GM19397 (cell line): ENCODE measurements around the gene AMPH.

ENCODE experiments used
- ATAC-seq: cut with Tn5 transposase; IDR thresholded peaks from one replicate; pipeline ENCODE4 v1.9.1; 2021; ENCODE audit warnings: mild to moderate bottlenecking, moderate library complexity; ENCODE audit not compliant: unreplicated experiment

The AMPH gene

DNA sequence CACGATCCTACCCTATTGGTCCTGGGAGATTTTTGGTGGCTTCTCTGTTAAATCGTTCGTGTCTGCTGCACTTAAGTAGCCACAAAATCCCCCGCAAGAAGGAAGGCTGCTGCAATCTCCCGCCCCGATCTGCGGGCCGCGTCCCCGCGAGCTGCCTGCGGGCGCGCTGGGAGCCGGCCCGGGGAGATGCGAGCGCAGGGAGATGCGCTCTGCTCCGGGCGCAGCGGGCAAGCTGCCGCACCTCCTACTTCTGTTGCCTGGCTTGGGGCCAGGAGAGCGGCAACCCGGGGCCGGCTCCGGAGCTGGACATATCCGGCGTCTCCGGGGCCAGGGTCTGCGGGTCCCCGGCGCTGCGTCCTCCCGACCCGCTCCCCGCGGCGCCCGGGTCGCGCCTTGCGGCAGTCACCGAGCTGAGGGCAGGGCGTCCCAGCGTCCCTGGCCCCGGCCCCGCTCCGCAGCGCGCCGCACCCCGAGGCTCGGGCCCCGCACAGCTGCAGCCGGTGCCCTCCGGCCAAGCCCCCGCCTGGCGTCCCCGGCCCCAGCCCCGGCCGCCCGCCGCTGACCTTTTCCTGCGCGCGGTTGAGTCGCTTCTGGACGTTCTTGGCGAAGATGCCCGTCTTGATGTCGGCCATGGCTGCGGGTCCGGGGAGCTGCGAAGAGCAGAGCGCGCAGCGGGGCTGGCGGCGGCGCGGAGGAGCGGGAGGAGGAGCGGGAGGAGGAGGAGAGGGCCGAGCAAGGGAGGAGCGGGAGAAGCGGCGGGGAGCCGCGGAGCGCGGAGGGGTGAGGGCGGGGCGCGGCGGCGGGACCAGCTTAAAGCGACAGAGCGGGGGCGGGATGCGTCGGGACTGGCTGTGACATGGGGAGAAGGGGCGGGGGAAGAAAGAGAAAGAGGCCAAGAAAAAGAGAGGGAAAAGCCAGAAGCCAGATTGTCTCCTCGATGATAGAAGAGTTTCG, at the start of gene AMPH:
Gene AMPH, minus strand, starts transcription at position 654 of the 954 bp plus-strand sequence. Its CDS starts 22 bp downstream, at position 632.
- ATAC-seq = no peak

GRCh38 chr7:38679419-38679818, 48.2 kb upstream of the AMPH start:
- no peak for ATAC-seq

DNA sequence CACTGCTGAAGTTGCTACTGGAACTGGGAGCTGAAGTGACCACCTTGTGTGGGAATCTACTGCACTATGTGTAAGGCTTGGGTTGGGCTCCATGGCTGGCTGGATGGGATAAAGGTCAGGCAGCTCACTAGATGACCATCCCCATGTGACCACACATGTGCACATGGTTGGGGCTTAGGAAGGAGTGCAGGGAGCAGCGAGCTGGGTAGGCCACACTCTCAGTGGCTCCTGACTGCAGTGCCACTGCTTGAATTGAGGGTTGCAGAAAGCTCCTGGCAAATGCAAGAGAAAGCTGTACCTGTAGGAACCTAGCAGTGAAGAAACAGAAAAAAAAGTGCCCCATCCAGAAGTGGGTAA, 47.5 kb upstream of the AMPH start:
- ATAC-seq = no peak

DNA sequence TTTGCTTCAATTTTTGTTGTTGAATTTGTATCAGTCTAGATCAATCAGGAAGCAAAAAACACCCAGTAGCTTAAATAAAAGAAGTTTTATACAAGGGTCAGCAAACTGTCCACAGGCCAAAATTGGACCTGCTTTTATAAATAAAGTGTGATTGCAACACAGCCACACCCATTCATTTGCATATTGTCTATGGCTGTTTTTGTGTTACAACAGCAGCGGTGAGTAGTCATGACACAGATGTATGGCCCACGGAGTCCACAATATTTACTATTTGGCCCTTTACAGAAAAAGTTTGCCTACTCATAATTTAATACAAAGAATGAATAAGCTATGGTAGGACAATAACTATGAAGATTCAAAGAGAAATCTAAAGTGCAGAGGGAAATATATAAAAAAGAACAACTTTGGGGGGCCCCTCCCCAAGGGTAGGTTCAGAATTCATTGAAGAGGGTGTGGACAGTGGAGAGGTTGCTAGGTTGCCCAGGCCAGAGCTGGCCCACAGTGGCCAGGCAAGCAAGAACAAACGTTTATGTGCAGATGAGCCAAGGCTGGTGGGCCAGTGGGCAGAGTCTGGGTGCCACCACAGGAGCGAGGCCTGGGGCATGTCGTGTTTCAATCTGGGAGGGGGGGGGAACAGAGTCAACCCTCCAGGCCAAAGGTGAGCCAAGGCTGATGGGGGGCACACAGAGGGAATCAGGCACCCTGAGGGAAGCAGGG, 47.0 kb upstream of the AMPH start:
- no peak for ATAC-seq

GRCh38 chr7:38675494-38676106, 44.4 kb upstream of the AMPH start:
- ATAC-seq = no peak

DNA sequence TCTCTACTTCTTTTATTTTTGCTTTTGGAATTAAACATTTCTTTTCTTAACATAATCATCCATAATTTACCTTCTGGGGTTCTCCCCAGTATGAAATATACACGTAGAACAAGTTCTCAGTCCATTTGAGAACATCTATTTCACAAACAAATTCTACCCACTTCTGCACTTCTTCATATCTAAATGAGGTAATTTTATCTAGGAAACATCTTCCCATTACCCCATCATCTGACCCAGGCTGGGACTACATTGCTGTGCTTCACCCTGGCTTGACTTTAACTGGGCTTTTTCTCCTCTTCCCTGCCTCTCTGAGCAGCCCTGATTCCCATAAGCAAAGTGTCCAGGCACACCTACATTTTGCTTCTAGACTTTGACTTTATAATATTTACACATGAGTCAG, 43.3 kb upstream of the AMPH start:
- no peak for ATAC-seq

DNA sequence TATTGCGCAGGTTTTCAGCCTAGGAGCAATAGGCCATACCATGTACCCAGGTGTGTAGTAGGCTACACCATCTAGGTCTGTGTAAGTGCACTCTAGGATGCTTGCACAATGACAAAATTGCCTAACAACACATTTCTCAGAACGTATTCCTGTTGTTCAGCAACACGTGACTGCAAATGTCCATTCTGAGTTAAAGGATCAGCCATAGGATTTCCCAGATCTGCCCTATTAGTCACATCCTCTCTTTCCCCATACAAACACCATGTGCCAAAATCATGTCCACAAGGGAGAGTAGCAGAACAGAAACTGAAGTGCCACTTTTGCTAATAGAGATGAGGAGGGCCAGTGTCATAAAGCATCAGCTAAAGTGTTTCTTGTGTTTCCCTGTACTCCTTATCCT, 42.6 kb upstream of the AMPH start:
- no peak for ATAC-seq

DNA sequence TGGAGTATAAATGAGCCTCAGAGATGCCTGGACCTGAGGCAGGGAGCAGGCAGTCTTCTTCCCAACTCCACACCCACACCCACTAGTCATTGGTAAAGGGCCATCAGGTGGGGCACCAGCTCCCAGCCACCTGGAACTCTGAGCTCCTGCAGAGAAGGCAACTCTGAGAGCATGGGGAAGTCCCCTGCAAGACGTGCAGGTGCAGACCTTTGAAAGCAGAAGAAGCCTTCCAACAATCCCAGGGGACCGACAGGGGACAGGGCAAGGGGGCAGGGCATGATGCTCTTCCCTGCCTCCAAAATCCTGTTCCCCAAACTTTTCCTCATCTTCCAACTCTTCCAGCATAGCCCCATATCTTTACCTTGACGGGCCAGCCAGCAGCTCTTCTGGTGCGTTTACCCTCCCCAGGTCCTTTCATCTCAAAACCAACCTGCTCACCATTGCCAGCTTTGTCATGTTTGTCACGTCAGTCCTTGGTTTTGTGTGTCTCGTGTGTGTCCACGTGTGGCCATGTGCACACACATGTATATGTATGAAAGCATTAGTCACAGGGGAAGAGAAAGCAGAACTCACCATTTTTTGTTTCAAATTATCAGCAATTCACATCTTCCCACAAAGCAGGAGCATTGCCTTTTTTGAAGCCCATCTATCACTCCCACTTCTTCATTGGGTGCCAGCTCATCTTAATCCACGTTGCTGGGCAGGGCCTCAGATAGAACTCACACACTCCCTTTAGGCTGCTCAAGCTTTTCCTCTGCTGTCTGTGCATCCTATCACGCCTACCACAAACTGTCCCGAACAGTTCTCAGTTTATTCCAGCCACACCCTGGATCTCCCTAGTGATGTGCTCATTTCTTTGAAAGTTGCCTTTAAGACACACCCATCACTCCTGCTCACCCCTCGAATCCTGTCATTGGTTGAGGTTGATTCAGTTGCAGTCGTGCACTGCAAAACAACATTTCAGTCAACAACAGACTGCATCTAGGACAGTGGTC, 41.0 kb upstream of the AMPH start:
- ATAC-seq = no peak

DNA sequence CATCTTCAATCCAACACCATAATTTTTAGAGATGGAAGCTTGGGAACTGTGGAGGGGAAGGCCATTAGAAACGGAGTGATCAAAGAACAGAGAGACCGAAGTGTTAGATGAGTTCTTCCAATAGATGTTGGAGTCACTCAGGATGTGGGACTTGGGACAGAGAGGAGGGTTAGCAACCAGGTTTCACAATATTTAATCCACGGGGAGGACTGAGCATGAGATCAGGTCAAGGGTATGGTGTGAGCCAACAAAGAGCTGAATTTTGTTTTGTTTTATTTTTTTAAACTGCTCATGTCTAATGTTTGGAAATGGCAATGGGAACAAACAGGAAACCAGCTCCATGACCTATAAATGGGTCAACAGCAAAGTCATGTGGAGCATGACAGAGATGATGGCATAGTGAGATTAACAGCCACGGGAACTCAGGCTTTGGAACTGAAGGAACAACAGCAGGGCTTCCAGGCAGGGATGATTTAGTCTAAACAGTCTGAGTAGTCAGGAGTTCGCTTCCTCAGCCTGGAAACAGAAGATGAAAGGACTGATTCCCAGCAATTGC, 38.9 kb upstream of the AMPH start:
- no peak for ATAC-seq

DNA sequence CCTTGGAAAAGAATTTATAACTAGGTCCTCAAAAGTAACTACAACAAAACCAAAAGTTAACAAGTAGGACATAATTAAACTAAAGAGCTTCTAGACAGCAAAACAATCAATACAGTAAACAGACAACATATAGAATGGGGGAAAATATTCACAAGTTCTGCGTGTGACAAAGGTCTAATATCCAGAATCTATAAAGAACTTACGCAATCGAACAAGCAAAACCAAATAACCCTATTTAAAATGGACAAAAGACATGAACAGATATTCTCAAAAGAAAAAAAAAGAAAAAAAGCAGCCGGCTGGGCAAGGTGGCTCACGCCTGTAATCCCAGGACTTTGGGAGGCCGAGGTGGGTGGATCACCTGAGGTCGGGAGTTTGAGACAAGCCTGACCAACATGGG, 33.8 kb upstream of the AMPH start:
- no peak for ATAC-seq

DNA sequence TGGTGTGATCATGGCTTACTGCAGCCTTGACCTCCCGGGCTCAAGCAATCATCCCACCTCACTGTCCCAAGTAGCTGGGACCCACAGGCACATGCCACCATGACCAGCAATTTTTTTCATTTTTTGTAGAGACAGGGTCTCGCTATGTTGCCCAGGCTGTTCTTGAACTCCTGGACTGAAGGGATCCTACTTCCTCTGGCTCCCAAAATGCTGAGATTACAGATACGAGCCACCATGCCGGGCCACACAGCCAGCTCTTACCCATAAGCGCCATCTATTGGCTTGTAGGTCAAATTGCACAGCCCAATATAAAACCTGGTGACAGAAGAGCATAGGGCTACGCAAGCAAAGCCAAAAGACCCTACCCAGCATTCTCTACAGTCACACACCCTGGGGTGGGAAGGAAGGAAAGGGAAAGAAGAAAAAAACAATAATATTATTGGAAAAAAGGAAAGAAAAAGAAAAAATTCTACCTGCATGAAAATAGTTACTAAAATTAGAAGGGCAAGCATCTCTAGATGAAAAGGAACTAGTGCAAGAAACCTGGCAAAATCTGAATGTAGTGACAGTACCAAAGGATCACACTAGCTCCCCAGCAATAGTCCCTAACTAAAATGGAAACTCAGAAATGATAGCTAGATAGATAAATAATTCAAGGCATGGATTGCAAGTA, 29.4 kb upstream of the AMPH start:
- no peak for ATAC-seq

- ATAC-seq = no peak
Measured at GRCh38 chr7:38659931-38660330, 28.8 kb upstream of the AMPH start.

GRCh38 chr7:38658921-38659320, 27.7 kb upstream of the AMPH start:
- ATAC-seq = no peak

DNA sequence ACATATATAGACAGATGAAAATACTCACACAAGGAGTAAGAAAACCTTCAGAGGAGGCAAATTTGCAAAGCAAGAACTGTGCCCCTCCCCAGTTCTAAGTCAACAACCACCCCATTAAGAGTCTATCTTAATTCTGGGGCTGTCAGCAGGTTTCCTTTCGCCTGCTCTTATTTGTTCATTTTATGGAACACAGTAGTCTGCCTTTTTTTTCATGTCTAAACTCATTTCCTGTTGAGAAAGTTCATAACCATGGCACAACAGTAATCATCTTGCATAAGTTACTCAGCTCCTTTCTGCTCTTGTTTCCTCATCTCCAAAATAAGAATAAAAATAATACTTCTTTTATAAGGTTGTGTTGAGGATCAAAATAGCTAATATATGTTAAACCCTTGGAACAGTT, 25.8 kb upstream of the AMPH start:
- ATAC-seq = no peak

DNA sequence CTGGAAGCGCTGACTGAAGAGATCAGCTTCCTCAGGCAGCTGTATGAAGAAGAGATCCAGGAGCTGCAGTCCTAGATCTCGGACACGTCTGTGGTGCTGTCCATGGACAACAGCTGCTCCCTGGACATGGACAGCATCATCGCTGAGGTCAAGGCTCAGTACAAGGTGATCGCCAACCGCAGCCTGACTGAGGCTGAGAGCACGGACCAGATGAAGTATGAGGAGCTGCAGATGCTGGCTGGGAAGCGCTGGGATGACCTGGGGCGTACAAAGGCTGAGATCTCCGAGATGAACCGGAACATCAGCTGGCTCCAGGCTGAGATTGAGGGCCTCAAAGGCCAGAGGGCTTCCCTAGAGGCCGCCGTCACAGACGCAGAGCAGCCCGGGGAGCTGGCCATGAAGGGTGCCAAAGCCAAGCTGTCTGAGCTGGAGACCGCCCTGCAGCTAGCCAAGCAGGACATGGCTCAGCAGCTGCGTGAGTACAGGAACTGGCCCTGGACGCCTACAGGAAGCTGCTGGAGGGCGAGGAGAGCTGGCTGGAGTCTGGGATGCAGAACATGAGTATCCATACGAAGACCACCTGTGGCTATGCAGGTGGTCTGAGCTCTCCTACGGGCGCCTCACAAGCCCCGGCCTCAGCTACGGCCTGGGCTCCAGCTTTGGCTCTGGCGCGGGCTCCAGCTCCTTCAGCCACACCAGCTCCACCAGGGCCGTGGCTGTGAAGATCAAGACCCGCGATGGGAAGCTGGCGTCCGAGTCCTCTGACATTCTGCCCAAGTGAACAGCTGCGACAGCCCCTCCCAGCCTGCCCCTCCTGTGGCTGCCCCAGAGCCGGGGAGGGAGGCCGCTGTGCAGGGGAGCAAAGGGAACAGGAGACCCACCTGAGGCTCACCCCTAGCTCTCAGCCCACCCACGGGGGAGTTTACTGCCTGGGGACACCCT, 24.9 kb upstream of the AMPH start:
- ATAC-seq = no peak

DNA sequence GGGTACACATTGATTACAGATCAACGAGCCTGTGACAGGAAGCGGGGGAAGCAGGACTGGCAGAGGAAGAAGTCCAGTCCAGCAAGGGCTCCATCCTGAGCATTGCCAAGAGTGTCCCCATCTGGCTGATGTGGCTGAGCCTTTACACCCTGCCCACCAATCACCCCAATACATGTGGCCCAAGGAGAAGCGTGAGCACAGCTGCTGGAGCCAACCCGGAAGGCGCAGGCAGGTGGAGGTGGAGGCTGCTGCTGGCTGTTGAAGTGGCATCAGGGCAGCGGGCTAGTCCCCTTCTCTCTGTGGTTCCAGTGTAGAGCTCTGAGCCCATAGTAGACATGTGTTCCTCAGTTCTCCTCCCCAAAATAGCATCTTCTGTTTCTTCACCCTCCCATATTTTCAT, 6.8 kb upstream of the AMPH start:
- ATAC-seq = no peak

DNA sequence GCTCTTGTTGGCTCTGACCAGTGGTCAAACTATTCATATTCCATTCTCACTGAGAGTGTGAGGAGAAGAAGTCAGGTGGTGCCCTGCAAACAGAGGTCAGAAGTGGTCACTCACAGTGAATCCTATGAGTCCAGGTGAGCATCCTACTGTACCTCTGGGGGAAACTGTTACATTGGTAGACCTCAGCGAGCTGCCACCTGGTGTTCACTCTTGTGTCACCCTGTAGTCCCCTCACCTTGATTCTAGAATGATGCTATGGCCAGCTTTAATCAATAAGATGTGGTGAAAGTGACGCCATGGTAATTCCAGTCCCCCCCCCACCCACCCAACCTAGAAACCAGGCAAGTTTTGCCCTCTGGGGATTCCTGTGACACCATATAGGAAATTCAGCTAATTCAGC, 1.2 kb upstream of the AMPH start:
- ATAC-seq = no peak

DNA sequence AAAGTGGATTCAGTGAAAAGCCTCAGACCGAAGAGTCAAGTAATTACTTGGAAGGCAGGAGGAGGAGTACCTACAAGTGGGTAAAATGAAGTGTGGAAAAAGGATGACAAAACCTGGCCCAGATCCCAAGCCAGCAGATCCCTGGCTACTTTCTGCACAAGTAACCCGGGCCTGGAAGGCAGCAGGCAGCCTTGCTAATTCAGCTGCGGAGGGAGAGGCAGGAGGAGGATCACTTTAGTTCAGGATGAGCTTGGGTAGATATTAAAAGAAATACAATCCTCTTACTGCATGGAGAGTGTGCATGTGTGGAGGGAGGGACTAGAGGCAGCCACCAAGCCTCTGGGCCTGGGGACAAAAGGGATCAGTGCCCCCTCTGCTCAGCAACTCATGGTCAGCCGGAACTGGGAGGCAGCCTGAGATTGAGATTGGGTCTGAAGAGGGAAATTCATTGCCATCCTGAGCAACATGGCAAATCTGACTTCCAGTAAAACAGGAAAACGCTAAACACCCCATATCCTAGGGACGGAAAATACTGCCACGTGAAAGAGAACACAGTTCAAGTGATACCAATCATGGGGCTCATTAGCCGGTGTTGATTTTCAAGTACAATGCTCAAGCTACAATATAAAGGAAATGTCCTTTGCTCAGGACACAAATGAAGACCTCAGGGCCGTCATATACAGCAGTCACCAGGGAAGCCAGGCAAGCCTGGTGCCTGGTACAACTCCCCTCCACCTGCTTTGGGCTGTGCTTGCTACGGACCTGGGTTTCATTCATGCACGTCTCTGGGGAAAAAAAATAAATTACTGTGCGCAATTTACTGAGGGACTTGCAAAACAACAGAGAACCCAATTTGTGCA, 1.3 kb downstream of the AMPH start:
- ATAC-seq = no peak
